ENCODE measurements around the gene MTMR6. TPM values are rescaled to one million over a fixed set of nuclear protein-coding genes. Genes with fewer than 3 reads are reported as not detected.
A peak's percentile ranks its signal among the peaks of the same experiment; 100 is the strongest.

Gene MTMR6
- total and polyA plus RNA-seq, 12 donors = 4.0 to 19.5 (median 17.4) TPM

GRCh38 chr13:25252225-25252624 lies 35.1 kb downstream of the MTMR6 start:
- TF ChIP-seq, protein P1, sequence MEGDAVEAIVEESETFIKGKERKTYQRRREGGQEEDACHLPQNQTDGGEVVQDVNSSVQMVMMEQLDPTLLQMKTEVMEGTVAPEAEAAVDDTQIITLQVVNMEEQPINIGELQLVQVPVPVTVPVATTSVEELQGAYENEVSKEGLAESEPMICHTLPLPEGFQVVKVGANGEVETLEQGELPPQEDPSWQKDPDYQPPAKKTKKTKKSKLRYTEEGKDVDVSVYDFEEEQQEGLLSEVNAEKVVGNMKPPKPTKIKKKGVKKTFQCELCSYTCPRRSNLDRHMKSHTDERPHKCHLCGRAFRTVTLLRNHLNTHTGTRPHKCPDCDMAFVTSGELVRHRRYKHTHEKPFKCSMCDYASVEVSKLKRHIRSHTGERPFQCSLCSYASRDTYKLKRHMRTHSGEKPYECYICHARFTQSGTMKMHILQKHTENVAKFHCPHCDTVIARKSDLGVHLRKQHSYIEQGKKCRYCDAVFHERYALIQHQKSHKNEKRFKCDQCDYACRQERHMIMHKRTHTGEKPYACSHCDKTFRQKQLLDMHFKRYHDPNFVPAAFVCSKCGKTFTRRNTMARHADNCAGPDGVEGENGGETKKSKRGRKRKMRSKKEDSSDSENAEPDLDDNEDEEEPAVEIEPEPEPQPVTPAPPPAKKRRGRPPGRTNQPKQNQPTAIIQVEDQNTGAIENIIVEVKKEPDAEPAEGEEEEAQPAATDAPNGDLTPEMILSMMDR (IDR thresholded peaks at IDR 0.05) = no peak
- H3K27ac ChIP-seq = no peak overlapping the region
- no peaks in the 10 kb centered on the region for H3K9me3 ChIP-seq
- WGBS, 2 donors = 95 to 96% methylated on average over 4 of the region's 4 CpGs
- intact Hi-C loops (cut with DNase I) = loop anchor here in 2 of 10 donors (10.0 kb wide), 2 partner anchors 73 to 83 kb away; no protein-coding TSS in a partner anchor
- no peak for DNase-seq
- H3K36me3 ChIP-seq = peaks cover 0 to 100% (median 50%) of the 10 kb centered on the region in 9 donors
- no peaks in the 10 kb centered on the region for H3K27me3 ChIP-seq
- no peak overlapping the region for H3K4me3 ChIP-seq
- ATAC-seq = no peak
- peaks cover 0 to 15% (median 0%) of the 10 kb centered on the region in 9 donors for H3K4me1 ChIP-seq

DNA sequence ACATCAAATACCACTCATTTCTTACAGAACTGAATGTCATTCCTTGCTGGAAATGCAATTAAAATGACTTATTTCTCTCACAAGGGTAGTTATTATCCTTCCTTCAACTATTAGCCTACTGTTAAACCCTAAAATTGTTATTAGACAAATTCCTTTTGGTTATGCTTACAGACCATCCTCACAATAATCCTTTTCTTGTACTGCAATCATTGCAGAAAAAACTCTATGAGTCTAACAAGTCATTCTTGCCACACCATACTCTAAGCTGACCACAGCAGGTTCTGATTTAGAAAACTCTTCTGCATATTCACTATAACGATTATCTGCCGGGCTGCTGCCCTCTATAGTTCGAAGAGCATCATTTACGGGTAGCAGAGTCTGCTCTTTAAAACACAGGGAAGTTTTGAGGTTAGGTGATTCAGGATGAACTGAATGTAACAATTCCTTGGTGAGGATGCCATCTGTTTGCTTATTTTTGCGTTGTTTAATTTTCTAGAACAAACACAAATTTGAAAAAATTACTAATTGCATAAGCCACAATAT lies 38.2 kb downstream of the MTMR6 start:
- 39 to 43% methylated on average over 5 of the region's 5 CpGs for WGBS, 2 donors
- DNase-seq = no peak
- H3K27me3 ChIP-seq = no peaks in the 10 kb centered on the region
- H3K36me3 ChIP-seq = peaks cover 0 to 92% (median 37%) of the 10 kb centered on the region in 9 donors
- no peaks in the 10 kb centered on the region for H3K9me3 ChIP-seq
- intact Hi-C loops (cut with DNase I) = no loop called here
- H3K27ac ChIP-seq = peak overlapping the region in 1 of 10 donors; percentile 22
- ATAC-seq = no peak
- H3K4me1 ChIP-seq = peaks cover 0 to 15% (median 0%) of the 10 kb centered on the region in 9 donors
- TF ChIP-seq, protein P1 (IDR thresholded peaks at IDR 0.05) = peak in 5 of 9 donors; percentile 7 to 41 (median 24)
- H3K4me3 ChIP-seq = no peak overlapping the region

- H3K9me3 ChIP-seq = no peaks in the 10 kb centered on the region
- peaks cover 0 to 82% (median 27%) of the 10 kb centered on the region in 9 donors for H3K36me3 ChIP-seq
- peaks cover 0 to 15% (median 0%) of the 10 kb centered on the region in 9 donors for H3K4me1 ChIP-seq
- ATAC-seq = no peak
- H3K4me3 ChIP-seq = no peak overlapping the region
- TF ChIP-seq, protein P1 (IDR thresholded peaks at IDR 0.05) = no peak
- WGBS, 2 donors = 92 to 95% methylated on average over 1 of the region's 1 CpG
- no peak for DNase-seq
- H3K27me3 ChIP-seq = no peaks in the 10 kb centered on the region
- intact Hi-C loops (cut with DNase I) = no loop called here
- H3K27ac ChIP-seq = peak overlapping the region in 1 of 10 donors; percentile 22
These were observed 39.2 kb downstream of the MTMR6 start for GRCh38 chr13:25248071-25248470.

GRCh38 chr13:25247360-25247759 lies 39.9 kb downstream of the MTMR6 start:
- peak overlapping the region in 1 of 10 donors; percentile 22 for H3K27ac ChIP-seq
- H3K4me3 ChIP-seq = no peak overlapping the region
- TF ChIP-seq, protein P1 (IDR thresholded peaks at IDR 0.05) = no peak
- no peaks in the 10 kb centered on the region for H3K27me3 ChIP-seq
- peaks cover 0 to 15% (median 0%) of the 10 kb centered on the region in 9 donors for H3K4me1 ChIP-seq
- H3K9me3 ChIP-seq = no peaks in the 10 kb centered on the region
- ATAC-seq = no peak
- peaks cover 0 to 75% (median 22%) of the 10 kb centered on the region in 9 donors for H3K36me3 ChIP-seq
- DNase-seq = no peak
- intact Hi-C loops (cut with DNase I) = no loop called here
